NOMO-1 treated with DMSO at 0.1 percent for 48 hours (cell line): ENCODE results near the gene OR1S2.
"Not testable (repeated sequence)": the region's sequence is repeated elsewhere in the genome, so short reads cannot be mapped to it uniquely, and the experiment has no call there.

Source experiments
- DNase-seq: peaks from one replicate; lab custom pipeline; 2025; ENCODE audit not compliant: unreplicated experiment; lab: John Stamatoyannopoulos, UW

OR1S2 gene

DNA sequence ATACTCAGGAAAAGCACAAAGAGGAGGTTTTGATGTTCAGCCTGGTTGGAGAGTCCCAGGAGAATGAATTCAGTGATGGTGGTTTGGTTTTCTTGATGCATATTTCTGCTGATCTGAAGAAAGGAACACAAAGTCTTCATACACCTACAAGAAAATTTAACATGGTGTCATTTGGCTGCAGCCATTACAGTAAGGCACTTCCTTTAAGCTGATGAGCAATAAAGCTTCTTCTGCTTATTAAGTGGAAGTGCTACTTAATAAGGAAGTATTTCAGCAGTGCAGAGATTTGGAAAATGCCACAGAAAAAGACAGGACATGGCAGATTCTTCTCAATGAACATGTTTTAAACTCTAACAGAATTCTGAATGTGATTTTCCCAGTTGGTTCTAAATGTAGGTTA is at the start of gene OR1S2:
TSS of gene OR1S2 (minus strand) at position 101 of the 400 bp plus-strand sequence. CDS start at position 101, 0 bp downstream.
- DNase-seq = no peak

DNA sequence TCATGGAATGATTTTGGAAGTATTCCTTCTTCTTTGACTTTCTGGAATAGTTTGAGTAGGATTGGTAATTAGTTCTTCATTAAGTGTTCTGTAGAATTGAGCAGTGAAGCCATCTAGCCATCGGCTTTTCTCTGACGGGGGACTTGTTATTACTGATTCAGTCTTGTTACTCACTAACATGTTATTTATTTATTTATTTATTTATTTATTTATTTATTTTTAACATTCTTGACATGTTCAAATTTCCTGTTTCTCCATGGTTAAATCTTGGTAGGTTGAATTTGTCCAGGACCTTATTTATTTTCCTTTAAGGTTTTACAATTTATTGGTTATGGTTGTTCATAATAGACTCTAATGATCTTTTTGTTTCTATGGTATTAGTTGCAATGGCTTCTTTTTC is 40.0 kb upstream of the OR1S2 start:
- no peak for DNase-seq

DNA sequence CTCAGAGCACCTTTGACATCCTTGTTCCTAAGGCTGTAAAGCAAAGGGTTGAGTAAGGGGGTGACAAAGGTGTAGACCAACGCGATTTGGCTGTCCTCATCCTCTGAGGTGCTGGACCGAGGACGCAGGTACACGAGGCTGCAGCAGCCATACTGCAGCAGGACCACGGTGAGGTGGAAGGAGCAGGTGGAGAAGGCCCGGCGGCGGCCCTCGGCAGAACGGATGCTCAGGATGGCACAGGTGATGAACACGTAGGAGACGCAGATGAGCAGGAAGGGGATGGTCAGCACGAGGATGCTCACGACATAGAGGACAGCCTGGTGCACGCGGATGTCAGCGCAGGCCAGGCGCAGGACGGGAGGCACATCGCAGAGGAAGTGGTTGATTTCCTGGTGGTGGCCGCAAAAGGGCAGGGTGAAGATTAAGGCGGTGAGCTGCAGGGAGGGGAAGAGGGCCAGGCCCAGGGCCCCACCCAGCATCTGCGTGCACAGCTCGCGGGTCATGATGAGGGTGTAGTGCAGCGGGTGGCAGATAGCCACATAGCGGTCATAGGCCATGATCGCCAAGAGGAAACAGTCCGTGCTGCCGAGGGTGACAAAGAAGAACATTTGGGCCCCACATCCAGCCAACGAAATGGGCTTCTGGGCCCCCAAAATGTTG is 24.1 kb upstream of the OR1S2 start:
- DNase-seq = no peak

- DNase-seq = no peak
Observed at GRCh38 chr11:58222721-58223120, 18.8 kb upstream of the OR1S2 start.

GRCh38 chr11:58216476-58216875 is 12.5 kb upstream of the OR1S2 start:
- no peak for DNase-seq

- not testable (repeated sequence) for DNase-seq
Observed at GRCh38 chr11:58212420-58212819, 8.5 kb upstream of the OR1S2 start, which contains the start of gene OR1S1. TSS of gene OR1S1 (plus strand) at chr11:58212720.

- DNase-seq = no peak
Observed at GRCh38 chr11:58199271-58199670, 4.7 kb downstream of the OR1S2 start.

GRCh38 chr11:58195939-58196338 is 8.0 kb downstream of the OR1S2 start:
- no peak for DNase-seq

- no peak for DNase-seq
Observed at GRCh38 chr11:58193391-58193790, 10.6 kb downstream of the OR1S2 start.

GRCh38 chr11:58192229-58192628 is 11.7 kb downstream of the OR1S2 start:
- no peak for DNase-seq

DNA sequence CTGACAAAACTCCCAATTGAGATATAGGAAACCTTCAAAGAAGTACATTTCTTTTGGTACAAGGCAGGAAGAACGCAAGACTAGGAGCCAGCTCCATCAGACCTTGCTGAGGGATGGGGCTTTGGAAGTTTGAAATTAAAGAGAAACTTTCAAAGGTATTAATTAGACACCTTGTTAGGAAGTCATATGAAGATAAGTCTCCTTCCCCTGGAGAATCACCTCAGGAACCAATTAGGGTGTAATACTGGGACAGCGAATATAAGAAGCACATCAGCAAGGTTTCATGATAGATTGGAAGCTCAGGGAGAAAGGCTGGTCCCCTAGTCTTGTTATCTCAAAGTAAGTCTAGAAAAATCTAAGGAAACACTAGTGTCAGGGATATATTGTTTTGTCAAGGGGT is 15.2 kb downstream of the OR1S2 start, which contains the start of gene OR9Q2:
TSS of gene OR9Q2 (plus strand) at position 301 of the 400 bp plus-strand sequence. CDS start 1,421 bp downstream, outside the sequence.
- DNase-seq = no peak

GRCh38 chr11:58186938-58187337 is 17.0 kb downstream of the OR1S2 start:
- no peak for DNase-seq

DNA sequence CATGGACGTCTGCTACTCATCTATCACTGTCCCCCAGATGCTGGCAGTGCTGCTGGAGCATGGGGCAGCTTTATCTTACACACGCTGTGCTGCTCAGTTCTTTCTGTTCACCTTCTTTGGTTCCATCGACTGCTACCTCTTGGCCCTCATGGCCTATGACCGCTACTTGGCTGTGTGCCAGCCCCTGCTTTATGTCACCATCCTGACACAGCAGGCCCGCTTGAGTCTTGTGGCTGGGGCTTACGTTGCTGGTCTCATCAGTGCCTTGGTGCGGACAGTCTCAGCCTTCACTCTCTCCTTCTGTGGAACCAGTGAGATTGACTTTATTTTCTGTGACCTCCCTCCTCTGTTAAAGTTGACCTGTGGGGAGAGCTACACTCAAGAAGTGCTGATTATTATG is 24.3 kb downstream of the OR1S2 start:
- DNase-seq = no peak

- DNase-seq = no peak
Observed at GRCh38 chr11:58178444-58178843, 25.5 kb downstream of the OR1S2 start.

GRCh38 chr11:58177409-58178054 is 26.4 kb downstream of the OR1S2 start:
- DNase-seq = no peak

GRCh38 chr11:58165504-58166106 is 38.3 kb downstream of the OR1S2 start:
- DNase-seq = no peak

DNA sequence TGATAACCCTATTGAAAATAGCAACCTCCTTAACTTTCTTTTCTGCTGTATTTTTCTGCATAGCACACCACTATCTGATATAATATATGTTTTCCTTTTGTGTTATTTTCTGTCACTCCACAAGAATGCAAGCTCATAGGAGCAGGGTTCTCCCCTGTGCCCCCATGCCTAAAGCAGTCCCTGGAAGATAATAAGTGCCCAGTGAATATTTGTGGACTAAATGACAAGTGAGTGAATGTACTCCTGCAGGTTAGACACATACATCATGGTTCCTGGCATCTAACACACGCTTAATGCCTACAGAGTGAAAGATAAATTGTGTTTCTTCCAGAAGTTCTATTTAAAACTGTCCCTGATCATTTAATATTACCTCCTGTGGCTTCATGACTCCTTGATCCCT is 39.0 kb downstream of the OR1S2 start:
- DNase-seq = no peak

DNA sequence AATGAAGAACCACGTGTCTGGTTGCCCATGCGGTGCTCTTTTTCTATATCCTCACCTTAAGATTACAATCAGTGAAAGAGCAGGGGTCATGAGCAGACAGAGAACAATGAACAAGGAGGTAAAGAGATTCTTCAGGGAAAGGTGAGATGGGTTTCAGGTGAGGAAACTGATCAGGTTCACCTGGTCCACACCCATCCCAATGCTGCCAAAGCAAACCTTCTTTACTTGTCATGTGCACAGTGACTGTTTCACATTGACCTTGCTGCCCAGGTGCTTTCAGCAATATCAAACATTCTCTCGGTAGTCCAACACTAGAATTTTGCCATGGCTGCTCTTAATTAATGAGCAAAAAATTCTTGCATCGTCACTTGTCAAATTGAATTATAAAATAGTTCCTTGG is 39.6 kb downstream of the OR1S2 start:
- no peak for DNase-seq
